ENCODE results near the gene UBL7. TPM values are rescaled to one million over a fixed set of nuclear protein-coding genes. Genes with fewer than 3 reads are reported as not detected.

Gene UBL7
- total RNA-seq, 1 experiment from 2014 or later, result 54.5 TPM

DNA sequence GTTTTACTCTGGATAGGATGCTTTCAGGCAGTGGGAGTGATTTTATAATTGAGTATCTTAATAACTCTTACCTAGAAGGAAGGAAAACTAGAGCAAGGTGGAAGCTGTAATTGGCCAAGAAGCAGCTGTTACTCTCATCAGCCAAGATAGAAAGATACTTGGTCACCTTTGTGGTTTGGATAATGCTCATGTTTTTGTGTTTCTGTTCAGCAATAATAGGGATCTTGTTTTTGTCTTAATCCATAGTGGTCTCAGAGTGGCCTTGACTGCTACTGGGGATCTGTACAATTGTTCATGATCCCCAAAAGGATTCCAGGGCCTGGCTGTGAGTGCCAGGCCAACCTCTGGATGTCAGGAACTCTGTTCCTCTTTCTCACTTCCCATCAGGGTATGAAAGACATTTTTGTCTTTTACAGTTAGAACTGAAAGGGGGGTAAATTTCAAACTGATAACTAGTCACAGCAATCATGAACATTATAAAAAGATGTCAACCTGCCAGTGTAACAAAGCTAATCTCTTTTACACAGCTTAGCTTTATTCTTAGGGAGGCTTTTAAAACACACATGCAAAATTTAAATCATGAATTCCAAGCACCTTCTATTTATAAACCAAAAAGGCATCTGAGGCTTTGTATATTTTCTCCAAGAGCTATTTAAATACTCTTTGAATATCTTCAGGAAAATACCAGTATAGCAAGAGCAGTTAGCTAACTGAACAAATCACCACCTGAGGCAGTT lies 6.0 kb downstream of the UBL7 start:
- DNase-seq (ENCODE audit: low read depth in 1 of 2, low spot score in 2 of 2), result no peak
- Histone ChIP-seq H3K36me3 (peaks cover 34% of the 10 kb centered on the region), H3K27ac (no peak overlapping the region)

DNA sequence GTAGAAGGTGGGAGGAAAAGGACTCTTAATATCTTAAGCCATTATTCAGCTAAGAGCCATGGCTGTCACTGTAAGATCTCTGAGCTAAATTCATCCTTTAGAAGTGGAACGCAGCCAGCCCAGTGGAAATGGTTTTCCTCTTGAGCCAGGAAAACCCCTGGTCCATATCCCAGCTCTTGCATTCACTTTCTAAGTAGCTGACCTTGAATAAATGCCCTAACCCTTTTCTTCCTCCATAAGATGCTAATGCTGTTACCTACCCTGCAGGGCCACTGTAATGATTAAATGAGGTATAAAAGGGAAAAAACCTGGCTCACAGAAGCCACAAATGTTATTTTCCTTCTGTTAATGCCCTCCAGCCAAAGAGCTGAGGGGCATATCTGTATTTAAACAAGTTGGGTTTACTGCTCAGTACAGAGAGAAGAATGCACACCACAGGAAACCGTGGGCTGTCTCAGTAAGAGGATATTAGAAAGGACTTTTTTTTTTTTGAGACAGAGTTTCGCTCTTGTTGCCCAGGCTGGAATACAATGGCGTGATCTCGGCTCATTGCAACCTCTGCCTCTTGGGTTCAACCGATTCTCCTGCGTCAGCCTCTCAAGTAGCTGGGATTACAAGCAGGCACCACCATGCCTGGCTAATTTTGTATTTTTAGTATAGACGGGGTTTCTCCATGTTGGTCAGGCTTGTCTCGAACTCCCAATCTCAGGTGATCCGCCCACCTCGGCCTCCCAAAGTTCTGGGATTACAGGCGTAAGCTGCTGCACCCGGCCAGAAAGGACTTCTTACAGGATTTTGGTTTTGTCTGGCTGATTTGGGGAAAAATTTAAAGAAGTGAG lies 6.8 kb downstream of the UBL7 start:
- no peak for DNase-seq (ENCODE audit: low read depth in 1 of 2, low spot score in 2 of 2)
- Histone ChIP-seq H3K27ac (no peak overlapping the region), H3K4me1 (replicated peaks) (no peaks in the 10 kb centered on the region), H3K27me3 (replicated peaks) (no peaks in the 10 kb centered on the region), H3K9me3 (replicated peaks) (no peaks in the 10 kb centered on the region), H3K4me3 (no peak overlapping the region), H3K36me3 (peaks cover 41% of the 10 kb centered on the region)

More for the DNA sequence above, 6.0 kb downstream of the UBL7 start:
- no peaks in the 10 kb centered on the region for H3K27me3 ChIP-seq (replicated peaks)
- no peaks in the 10 kb centered on the region for H3K9me3 ChIP-seq (replicated peaks)
- H3K4me1 ChIP-seq (replicated peaks), result no peaks in the 10 kb centered on the region
- no peak overlapping the region for H3K4me3 ChIP-seq

DNA sequence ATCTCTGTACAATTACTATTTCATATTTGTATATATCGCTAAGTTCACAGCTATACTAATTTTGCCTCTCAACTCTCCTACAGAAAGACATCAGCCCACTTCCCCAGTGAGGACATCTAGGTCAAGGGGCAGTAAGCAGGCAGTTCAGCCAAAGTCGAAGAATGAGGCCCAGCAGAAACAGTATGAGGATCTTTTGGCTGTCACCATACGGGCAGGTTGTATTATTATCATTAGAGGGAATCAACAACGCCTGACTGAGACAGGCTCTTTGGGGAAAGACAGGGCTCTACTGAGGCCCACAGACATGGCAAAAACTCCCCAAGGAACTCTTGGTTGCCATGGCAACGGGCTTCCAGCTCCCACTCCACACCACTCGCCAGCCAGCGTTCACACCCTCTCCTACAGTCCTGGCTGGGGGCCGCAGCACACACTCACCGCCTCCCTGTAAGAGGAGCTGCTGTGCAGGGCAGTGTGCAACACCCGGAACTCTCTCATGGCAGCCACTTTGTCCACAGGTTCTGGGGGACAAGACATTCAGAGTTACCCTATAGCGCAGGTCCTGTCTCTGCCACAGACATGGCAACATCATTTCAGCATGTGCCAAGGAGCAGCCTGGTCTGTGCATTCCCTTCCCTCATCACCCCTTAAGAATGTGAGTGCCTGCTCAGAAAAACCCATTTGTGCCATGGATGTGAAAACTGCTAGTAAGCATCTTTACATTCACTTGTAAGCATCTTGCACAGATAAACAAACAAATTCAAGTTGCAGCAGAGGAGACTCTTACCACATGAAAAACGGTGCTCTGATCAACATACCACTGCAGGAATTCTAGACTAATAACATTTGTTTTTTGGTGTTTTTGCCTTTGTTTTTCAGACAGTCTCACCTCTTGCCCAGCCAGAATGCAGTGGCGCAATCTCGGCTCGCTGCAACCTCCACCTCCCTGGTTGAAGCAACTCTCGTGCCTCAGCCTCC lies 8.8 kb downstream of the UBL7 start:
- no peak for DNase-seq (ENCODE audit: low read depth in 1 of 2, low spot score in 2 of 2)
- Histone ChIP-seq H3K4me3 (no peak overlapping the region), H3K36me3 (peaks cover 57% of the 10 kb centered on the region), H3K27ac (no peak overlapping the region), H3K4me1 (replicated peaks) (no peaks in the 10 kb centered on the region), H3K27me3 (replicated peaks) (no peaks in the 10 kb centered on the region), H3K9me3 (replicated peaks) (no peaks in the 10 kb centered on the region)

DNA sequence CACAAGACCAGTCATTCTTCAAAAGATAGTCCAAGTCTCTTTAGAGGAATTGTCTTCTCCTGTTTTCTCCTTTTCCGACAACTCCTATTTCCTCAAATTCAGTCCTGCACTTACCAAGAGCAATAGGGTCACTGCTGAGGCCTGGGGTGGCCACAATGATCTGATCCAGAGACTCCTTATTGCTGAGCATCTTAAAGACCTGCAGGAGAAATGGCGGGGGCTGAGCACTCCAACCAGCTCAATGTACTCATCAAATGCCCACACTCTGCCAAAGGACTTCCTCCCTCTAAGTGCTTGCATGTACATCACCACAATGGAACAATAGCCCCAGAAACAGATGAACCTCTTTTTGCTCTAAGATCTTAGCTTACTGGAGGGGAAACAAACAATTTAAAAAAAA lies 9.6 kb downstream of the UBL7 start:
- H3K9me3 ChIP-seq (replicated peaks), result no peaks in the 10 kb centered on the region
- no peaks in the 10 kb centered on the region for H3K27me3 ChIP-seq (replicated peaks)
- H3K27ac ChIP-seq, result no peak overlapping the region
- H3K36me3 ChIP-seq, result peaks cover 59% of the 10 kb centered on the region
- no peak for DNase-seq (ENCODE audit: low read depth in 1 of 2, low spot score in 2 of 2)
- H3K4me1 ChIP-seq (replicated peaks), result no peaks in the 10 kb centered on the region
- no peak overlapping the region for H3K4me3 ChIP-seq

DNA sequence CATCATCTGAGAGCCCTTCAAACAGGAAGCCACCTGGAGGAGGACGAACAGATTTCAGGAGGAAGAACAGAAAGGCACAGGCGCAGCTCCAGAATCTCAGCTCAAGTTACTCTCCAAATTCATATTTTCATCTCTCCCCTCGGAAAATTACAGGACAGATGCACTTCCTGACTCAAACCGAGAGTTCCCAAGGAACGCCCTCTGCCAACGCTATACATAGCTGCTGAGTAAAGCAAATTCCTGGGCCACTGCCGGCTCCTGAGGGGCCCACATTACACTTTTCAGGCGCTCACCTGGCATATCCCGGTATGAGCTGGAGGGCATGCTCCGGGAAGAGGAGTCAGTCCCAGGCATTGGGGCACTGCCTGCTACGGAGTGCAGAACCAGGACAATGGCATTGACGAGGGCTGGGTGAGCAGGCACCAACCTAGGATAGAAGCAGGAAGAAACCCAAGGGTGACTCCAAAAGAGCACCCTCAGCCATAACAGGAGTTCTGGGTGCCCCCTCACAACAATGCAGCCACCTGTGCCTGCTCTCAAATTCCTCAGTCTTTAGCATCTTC lies 11.2 kb downstream of the UBL7 start:
- Histone ChIP-seq H3K4me1 (replicated peaks) (no peaks in the 10 kb centered on the region), H3K4me3 (no peak overlapping the region), H3K36me3 (peaks cover 56% of the 10 kb centered on the region), H3K27ac (no peak overlapping the region), H3K9me3 (replicated peaks) (no peaks in the 10 kb centered on the region), H3K27me3 (replicated peaks) (no peaks in the 10 kb centered on the region)
- DNase-seq (ENCODE audit: low read depth in 1 of 2, low spot score in 2 of 2), result no peak

DNA sequence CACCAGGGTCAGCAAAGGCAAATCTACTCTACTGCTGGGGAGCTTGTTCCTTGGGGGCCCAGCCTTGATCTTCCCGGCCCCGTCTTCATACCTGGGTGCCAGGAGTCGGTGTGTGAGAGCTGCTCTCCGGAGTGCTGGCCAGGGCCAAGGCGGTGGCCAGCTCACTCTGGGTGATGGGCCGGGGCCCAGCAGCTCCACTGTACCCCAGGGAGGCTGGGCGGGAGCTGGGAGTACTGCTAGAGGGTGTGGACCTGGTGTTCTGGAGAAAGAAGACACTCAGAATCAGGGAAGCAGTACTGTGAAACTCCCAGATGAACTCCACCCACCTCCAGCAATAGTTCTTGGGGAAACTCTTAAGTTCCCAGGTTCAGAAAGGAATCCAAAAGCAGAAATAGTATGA lies 11.9 kb downstream of the UBL7 start:
- H3K36me3 ChIP-seq, result peaks cover 56% of the 10 kb centered on the region
- no peak for DNase-seq (ENCODE audit: low read depth in 1 of 2, low spot score in 2 of 2)
- no peak overlapping the region for H3K4me3 ChIP-seq
- H3K9me3 ChIP-seq (replicated peaks), result no peaks in the 10 kb centered on the region
- no peaks in the 10 kb centered on the region for H3K27me3 ChIP-seq (replicated peaks)
- no peak overlapping the region for H3K27ac ChIP-seq
- no peaks in the 10 kb centered on the region for H3K4me1 ChIP-seq (replicated peaks)

DNA sequence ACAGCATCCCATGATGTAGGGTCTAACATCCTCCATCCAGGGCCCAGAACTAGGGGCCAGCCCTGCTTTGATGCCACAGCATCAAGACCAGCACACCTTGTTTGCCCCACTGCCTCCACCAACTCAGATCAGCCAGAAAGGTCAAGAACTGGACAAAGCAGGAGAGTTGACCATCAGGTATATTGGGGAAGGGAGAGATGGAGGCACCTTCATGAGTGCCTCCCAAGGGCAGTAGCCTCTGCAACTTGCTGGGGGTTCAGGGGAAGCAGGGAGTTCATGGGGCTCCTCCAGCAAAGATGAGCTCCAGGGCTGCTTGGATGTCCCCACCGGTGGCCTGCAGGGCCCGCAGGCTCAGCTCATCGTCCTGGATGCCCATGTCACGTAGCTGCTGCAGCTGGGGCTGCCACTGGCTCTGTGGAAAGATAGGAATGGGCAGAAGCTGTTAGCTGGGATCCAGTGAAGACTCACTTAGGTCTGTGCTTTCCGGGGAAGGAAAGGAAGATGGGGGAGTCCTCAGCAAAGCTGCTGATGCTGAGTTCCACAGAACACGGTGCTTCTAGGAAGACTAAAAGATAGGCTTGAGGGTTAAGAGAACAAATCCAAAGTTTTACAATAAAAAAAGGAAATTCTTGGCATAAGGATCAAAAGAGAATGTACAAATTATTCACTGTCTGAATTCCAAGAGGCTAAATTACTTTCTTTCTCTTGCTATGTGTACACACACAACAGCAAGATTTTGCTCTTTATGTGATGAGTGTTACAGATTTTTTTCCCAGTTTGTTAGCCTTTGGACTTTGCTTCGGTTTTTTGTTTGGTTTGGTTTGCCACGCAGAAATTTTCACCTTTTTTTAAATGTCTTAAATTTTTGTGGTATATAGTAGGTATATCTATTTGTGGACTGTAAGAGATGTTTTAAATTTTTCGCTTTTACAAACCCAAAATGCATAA lies 14.9 kb downstream of the UBL7 start:
- Histone ChIP-seq H3K4me3 (no peak overlapping the region), H3K27me3 (replicated peaks) (no peaks in the 10 kb centered on the region), H3K27ac (no peak overlapping the region), H3K9me3 (replicated peaks) (no peaks in the 10 kb centered on the region), H3K4me1 (replicated peaks) (peaks cover 14% of the 10 kb centered on the region), H3K36me3 (peaks cover 36% of the 10 kb centered on the region)
- DNase-seq (ENCODE audit: low read depth in 1 of 2, low spot score in 2 of 2), result no peak

DNA sequence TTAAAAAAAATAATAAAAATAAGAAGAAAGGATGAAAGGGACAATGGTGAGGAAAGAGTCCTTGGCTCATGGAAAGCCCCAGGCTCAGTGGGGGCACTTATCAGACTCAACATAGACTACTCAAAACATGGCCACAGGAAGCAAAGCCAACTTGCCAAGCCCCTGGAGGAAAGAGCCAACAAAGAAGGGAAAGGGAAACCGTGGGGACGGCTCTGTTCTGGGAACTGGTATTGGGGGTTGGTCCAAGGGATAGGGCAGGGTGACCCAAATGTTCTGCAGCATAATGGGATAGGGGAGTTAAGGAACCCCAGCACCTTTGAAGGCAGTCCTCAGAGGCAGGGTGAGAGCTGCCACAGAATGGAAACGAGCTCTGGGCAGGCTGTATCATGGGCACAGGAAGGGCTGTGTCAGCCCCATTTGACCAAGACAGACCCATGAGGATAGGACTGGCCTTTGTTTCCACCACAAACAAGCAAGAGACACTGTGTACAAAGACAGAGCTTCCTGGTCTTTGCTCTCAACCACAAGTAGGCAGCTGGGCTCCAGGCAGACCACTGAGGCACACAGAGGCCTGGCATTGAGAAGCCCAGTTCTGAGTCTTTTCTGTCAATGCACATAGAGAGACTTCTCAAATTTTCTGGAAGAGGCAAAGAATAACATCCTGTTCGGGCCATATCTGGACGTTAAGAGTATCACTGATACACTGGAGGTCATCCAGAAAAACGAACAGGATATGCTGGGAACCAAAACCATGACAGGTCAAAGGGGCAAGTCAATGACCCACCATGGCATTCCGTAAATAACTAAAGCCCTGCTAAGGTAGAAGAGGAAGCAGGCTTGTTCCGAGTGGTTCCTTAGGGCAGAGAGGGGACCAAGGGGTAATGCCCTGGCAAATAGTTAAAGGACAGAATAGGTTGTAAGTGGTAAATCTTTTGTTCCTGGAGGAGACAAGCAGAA lies 16.6 kb downstream of the UBL7 start:
- H3K27me3 ChIP-seq (replicated peaks), result no peaks in the 10 kb centered on the region
- peaks cover 22% of the 10 kb centered on the region for H3K36me3 ChIP-seq
- no peaks in the 10 kb centered on the region for H3K9me3 ChIP-seq (replicated peaks)
- no peak for DNase-seq (ENCODE audit: low read depth in 1 of 2, low spot score in 2 of 2)
- peaks cover 14% of the 10 kb centered on the region for H3K4me1 ChIP-seq (replicated peaks)
- no peak overlapping the region for H3K4me3 ChIP-seq
- H3K27ac ChIP-seq, result no peak overlapping the region

DNA sequence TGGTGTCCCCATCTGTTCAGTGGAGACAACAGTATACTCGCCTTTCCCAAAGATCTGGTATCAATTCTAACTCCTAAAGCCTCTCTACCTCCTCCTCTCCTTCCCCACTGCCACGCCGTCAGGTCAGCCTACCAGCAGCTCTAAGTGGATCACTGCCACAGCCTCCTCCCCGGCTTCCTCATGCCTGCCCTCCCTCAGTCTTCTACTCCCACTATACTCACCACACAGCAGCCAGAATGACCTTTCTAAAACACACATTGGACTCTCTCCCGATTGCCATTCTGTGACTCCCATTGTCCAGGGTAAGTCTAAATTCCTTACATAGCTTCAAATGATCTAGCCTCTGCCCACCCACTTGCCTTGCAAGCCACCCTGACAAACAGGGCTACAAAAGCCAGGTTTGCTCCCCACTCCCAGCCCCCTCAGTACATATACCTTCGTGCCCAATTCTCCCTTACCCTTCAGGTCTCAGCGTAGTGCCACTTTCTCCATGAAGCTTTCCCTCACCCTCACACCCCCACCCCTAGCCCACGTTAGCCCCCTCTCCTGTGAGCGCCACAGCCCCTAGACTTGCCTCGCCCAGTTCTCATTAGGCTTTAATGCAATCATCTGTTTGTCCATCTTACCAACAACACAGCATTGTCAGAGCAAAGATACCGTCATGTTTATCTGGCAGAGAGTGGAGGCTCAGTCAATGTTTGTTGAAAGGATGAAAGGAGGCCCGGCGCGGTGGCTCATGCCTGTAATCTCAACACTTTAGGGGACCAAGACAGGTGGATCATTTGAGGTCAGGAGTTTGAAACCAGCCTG lies 17.7 kb downstream of the UBL7 start:
- no peak overlapping the region for H3K27ac ChIP-seq
- no peaks in the 10 kb centered on the region for H3K27me3 ChIP-seq (replicated peaks)
- H3K9me3 ChIP-seq (replicated peaks), result no peaks in the 10 kb centered on the region; the same call in 1 of the 2 replicates
- peaks cover 14% of the 10 kb centered on the region for H3K4me1 ChIP-seq (replicated peaks)
- DNase-seq (ENCODE audit: low read depth in 1 of 2, low spot score in 2 of 2), result peak in 1 of 2 experiments; percentile 57
- H3K4me3 ChIP-seq, result no peak overlapping the region
- peaks cover 12% of the 10 kb centered on the region for H3K36me3 ChIP-seq

DNA sequence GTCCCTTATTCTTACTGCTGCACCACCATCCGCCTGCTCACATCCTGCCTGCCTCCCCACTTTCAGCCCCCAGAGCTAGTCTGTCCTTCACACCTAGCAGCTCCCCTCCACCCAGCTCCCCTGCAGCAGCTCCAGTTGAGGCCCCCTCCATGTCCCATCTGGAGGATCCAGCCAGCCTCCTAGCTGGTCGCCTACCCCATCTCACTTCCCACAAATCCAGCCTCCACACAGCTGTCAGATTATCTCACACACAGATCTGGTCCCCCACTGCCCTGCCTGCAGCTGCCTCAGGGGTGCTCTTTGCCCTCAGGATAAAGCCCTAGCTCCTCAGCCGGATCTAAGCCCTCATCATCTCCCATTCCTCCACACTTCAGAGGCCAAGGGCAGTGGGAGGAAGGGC lies 18.4 kb downstream of the UBL7 start:
- H3K27ac ChIP-seq, result no peak overlapping the region
- no peak for DNase-seq (ENCODE audit: low read depth in 1 of 2, low spot score in 2 of 2)
- H3K4me1 ChIP-seq (replicated peaks), result peaks cover 14% of the 10 kb centered on the region
- H3K4me3 ChIP-seq, result no peak overlapping the region
- H3K36me3 ChIP-seq, result peaks cover 7% of the 10 kb centered on the region
- H3K9me3 ChIP-seq (replicated peaks), result no peaks in the 10 kb centered on the region; the same call in 1 of the 2 replicates
- no peaks in the 10 kb centered on the region for H3K27me3 ChIP-seq (replicated peaks)

DNA sequence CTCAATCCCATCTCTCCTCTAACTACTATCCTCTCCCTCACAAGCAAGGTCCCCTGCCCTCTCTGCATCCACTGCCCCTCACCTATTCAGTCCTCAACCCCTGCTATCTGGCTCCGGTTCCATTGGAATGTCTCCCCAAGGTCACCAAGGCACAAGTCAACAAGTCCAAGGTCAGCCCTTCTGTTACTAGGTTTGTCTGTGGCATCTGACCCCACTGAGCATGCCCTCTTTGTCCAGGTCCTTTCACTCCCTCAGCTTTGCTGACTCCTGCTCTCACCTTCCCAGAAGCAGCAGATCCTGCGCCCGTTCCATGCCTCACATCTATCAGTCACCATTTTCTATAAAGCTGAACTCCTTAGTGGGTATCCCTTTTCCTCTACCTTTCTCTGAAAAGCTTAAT lies 18.9 kb downstream of the UBL7 start:
- DNase-seq (ENCODE audit: low read depth in 1 of 2, low spot score in 2 of 2), result no peak
- Histone ChIP-seq H3K9me3 (replicated peaks) (no peaks in the 10 kb centered on the region; the same call in 1 of the 2 replicates), H3K36me3 (peaks cover 2% of the 10 kb centered on the region; the same call in 1 of the 2 replicates), H3K4me1 (replicated peaks) (peaks cover 14% of the 10 kb centered on the region), H3K27ac (no peak overlapping the region), H3K27me3 (replicated peaks) (no peaks in the 10 kb centered on the region), H3K4me3 (no peak overlapping the region)
